Measurements from ENCODE around the gene CSNK1E. TPM values are rescaled to one million over a fixed set of nuclear protein-coding genes. Genes with fewer than 3 reads are reported as not detected.
A peak's percentile ranks its signal among the peaks of the same experiment; 100 is the strongest.

The CSNK1E gene
- total and polyA plus RNA-seq, 4 donors: 37.4 to 167 (median 152) TPM

DNA sequence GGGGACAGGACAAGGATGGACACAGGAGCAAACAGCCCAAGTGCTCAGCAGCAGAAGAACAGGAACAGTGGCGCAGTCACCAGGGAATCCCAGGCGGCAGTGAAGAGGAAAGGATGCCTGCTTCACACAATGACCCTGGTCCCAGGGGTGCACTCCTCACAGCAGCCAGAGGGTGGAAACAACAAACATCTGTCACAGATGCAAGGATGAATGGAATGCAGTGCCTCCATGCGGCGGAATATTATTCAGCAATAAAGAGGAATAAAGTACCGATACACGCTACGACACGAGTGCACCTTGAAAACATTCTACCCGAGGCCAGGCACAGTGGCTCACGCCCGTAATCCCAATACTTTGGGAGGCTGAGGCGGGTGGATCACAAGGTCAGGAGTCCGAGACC, 12.7 kb downstream of the CSNK1E start:
- 83% methylated on average over 13 of the region's 13 CpGs for WGBS, 2 donors
- ATAC-seq (ENCODE audit: low FRiP score) (no peak), DNase-seq (no peak)
- Histone ChIP-seq H3K27ac (ENCODE audit: low read depth in 1 of 2, low read length in 2 of 2) (peak overlapping the region in 1 of 2 donors; percentile 35), H3K9me3 (ENCODE audit: control insufficient read depth, low read length) (no peaks in the 10 kb centered on the region), H3K36me3 (ENCODE audit: control insufficient read depth in 1 of 2, insufficient read depth in 2 of 2, low read length in 1 of 2) (peaks cover 3 to 15% of the 10 kb centered on the region in 2 donors), H3K4me3 (ENCODE audit: low read length in 2 of 2) (no peak overlapping the region), H3K27me3 (ENCODE audit: control insufficient read depth in 1 of 2, insufficient read depth in 2 of 2, low read length in 1 of 2) (no peaks in the 10 kb centered on the region), H3K4me1 (ENCODE audit: control insufficient read depth in 1 of 2, insufficient read depth in 2 of 2, low read length in 2 of 2) (peaks cover 0 to 3% of the 10 kb centered on the region in 2 donors)
- intact Hi-C loops (cut with DNase I): no loop called here

DNA sequence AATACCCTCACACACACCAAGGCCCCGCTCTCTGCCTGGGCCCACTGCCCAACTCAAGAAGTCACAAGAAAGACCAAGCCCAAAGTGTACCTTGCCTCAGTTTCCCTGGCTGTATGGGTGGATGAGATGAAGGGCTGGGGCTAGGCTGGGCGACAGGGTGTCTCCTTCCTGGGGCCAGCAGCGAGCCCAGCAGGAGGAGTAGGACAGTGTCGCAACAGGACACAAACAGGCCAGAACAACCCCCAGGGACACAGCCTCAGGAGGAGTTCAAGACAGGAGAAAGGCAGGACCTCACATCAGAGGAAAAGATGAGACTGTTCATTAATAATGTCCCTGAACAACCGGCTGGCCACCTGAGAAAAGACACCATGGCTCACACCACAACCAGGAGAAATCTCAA, 13.3 kb downstream of the CSNK1E start:
- ATAC-seq (ENCODE audit: low FRiP score): no peak
- intact Hi-C loops (cut with DNase I): no loop called here
- WGBS, 2 donors: 77 to 83% methylated on average over 5 of the region's 5 CpGs
- Histone ChIP-seq H3K36me3 (ENCODE audit: control insufficient read depth in 1 of 2, insufficient read depth in 2 of 2, low read length in 1 of 2) (peaks cover 3 to 15% of the 10 kb centered on the region in 2 donors), H3K4me3 (ENCODE audit: low read length in 2 of 2) (no peak overlapping the region), H3K4me1 (ENCODE audit: control insufficient read depth in 1 of 2, insufficient read depth in 2 of 2, low read length in 2 of 2) (peaks cover 0 to 3% of the 10 kb centered on the region in 2 donors), H3K27ac (ENCODE audit: low read depth in 1 of 2, low read length in 2 of 2) (peak overlapping the region in 1 of 2 donors; percentile 30), H3K9me3 (ENCODE audit: control insufficient read depth, low read length) (no peaks in the 10 kb centered on the region), H3K27me3 (ENCODE audit: control insufficient read depth in 1 of 2, insufficient read depth in 2 of 2, low read length in 1 of 2) (no peaks in the 10 kb centered on the region)
- DNase-seq: no peak

DNA sequence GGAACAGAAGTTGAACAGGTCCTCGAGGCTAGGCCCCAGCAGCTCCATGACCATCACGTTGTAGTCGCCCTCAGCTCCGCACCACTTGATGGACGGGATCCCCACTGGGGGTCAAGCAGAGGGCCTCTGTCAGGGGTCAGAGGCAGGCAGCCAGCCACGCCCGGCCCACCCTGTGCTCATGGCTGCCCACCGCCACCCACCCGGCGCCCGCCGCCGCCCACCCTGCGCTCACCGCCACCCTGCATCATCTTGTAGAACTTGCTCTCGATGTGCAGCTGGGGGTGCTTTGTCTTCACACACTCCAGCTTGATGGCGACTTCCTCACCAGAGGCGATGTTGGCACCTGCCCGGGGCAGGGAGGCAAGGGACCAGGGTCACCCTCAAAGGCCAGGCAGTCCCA, 14.3 kb downstream of the CSNK1E start:
- ATAC-seq (ENCODE audit: low FRiP score) (no peak), DNase-seq (no peak)
- Histone ChIP-seq H3K4me1 (ENCODE audit: control insufficient read depth in 1 of 2, insufficient read depth in 2 of 2, low read length in 2 of 2) (peaks cover 0 to 3% of the 10 kb centered on the region in 2 donors), H3K27ac (ENCODE audit: low read depth in 1 of 2, low read length in 2 of 2) (no peak overlapping the region), H3K36me3 (ENCODE audit: control insufficient read depth in 1 of 2, insufficient read depth in 2 of 2, low read length in 1 of 2) (peaks cover 3 to 22% of the 10 kb centered on the region in 2 donors), H3K27me3 (ENCODE audit: control insufficient read depth in 1 of 2, insufficient read depth in 2 of 2, low read length in 1 of 2) (no peaks in the 10 kb centered on the region), H3K9me3 (ENCODE audit: control insufficient read depth, low read length) (no peaks in the 10 kb centered on the region), H3K4me3 (ENCODE audit: low read length in 2 of 2) (no peak overlapping the region)
- 94 to 96% methylated on average over 18 to 19 of the region's 19 CpGs for WGBS, 2 donors
- intact Hi-C loops (cut with DNase I): no loop called here

DNA sequence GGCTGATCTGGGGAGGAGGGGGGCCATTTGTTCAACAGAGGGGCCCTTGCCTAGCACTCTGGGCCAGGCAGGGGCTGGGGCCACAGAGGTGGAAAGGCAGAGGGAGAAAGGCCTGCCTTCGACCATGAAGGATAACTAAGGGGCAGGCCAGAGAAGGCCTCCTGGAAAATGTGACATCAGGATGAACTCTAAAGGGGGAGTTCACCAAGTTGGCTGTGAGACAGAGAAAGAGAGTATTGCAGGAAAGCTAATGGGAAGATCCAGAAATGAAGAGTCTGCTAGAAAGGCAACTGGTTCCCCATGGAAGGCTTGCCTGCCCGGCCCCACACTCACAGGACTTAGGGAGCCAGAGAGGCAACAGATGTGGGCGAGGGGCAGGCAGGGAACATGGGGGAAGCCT, 16.3 kb downstream of the CSNK1E start:
- intact Hi-C loops (cut with DNase I): no loop called here
- no peak overlapping the region for H3K4me3 ChIP-seq (ENCODE audit: low read length in 2 of 2)
- H3K36me3 ChIP-seq (ENCODE audit: control insufficient read depth in 1 of 2, insufficient read depth in 2 of 2, low read length in 1 of 2): peaks cover 3 to 26% of the 10 kb centered on the region in 2 donors
- H3K9me3 ChIP-seq (ENCODE audit: control insufficient read depth, low read length): no peaks in the 10 kb centered on the region
- H3K27me3 ChIP-seq (ENCODE audit: control insufficient read depth in 1 of 2, insufficient read depth in 2 of 2, low read length in 1 of 2): no peaks in the 10 kb centered on the region
- no peak for DNase-seq
- WGBS, 2 donors: 85 to 88% methylated on average over 3 of the region's 3 CpGs
- H3K4me1 ChIP-seq (ENCODE audit: control insufficient read depth in 1 of 2, insufficient read depth in 2 of 2, low read length in 2 of 2): peaks cover 0 to 3% of the 10 kb centered on the region in 2 donors
- no peak for ATAC-seq (ENCODE audit: low FRiP score)
- no peak overlapping the region for H3K27ac ChIP-seq (ENCODE audit: low read depth in 1 of 2, low read length in 2 of 2)

DNA sequence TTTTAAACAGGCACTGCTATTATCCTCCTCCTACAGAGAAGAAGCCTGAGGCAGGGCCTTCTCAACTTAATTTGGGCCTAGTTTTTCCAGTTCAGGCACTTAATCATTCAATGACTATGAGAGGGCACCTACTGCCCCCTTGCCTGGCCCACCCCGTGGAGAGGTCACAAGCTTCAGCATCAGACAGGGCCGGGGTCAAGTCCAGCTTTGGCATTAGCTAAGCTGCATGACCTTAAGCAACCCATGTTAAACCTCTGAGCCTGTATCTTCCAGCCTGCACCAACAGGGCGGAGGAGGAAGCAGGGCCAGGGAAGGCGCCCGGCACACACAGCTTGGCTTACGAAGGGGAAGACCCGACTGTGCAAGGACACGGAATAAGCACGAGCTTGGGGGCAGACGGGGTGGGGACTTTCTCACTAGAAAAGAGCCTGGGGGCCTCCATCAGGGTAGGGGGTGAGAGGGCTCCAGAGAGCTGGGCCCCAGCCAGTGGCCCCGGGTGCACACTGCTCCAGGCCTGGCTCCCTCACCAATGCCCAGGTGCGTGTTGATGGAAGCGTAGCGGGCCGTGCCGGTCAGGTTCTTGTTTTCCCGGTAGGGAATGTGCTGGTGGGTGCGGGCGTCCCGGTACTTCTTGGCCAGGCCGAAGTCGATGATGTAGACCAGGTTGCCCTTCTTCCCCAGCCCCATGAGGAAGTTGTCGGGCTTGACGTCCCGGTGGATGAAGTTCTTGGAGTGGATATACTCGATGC, 16.9 kb downstream of the CSNK1E start:
- Histone ChIP-seq H3K27me3 (ENCODE audit: control insufficient read depth in 1 of 2, insufficient read depth in 2 of 2, low read length in 1 of 2) (no peaks in the 10 kb centered on the region), H3K36me3 (ENCODE audit: control insufficient read depth in 1 of 2, insufficient read depth in 2 of 2, low read length in 1 of 2) (peaks cover 3 to 27% of the 10 kb centered on the region in 2 donors), H3K27ac (ENCODE audit: low read depth in 1 of 2, low read length in 2 of 2) (no peak overlapping the region), H3K4me3 (ENCODE audit: low read length in 2 of 2) (no peak overlapping the region), H3K9me3 (ENCODE audit: control insufficient read depth, low read length) (no peaks in the 10 kb centered on the region), H3K4me1 (ENCODE audit: control insufficient read depth in 1 of 2, insufficient read depth in 2 of 2, low read length in 2 of 2) (no peaks in the 10 kb centered on the region)
- WGBS, 2 donors: 86 to 87% methylated on average over 26 of the region's 26 CpGs
- ATAC-seq (ENCODE audit: low FRiP score) (no peak), DNase-seq (no peak)
- intact Hi-C loops (cut with DNase I): no loop called here

DNA sequence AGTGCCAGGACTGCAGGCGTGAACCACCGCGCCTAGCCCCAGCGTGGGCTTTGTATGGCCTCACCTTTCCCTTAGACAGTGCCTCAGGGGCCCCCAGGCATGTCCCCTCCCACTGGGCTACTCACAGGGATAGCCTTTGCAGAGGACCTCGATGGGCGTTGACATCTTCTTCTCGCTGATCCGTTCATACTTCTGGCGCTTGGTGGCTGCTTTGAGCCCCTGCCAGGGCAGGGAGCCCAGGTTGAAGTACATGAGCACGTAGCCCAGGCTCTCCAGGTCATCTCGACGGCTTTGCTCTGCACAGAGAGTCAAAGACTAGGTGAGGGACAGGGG, 17.5 kb downstream of the CSNK1E start:
- 68 to 77% methylated on average over 12 of the region's 12 CpGs for WGBS, 2 donors

DNA sequence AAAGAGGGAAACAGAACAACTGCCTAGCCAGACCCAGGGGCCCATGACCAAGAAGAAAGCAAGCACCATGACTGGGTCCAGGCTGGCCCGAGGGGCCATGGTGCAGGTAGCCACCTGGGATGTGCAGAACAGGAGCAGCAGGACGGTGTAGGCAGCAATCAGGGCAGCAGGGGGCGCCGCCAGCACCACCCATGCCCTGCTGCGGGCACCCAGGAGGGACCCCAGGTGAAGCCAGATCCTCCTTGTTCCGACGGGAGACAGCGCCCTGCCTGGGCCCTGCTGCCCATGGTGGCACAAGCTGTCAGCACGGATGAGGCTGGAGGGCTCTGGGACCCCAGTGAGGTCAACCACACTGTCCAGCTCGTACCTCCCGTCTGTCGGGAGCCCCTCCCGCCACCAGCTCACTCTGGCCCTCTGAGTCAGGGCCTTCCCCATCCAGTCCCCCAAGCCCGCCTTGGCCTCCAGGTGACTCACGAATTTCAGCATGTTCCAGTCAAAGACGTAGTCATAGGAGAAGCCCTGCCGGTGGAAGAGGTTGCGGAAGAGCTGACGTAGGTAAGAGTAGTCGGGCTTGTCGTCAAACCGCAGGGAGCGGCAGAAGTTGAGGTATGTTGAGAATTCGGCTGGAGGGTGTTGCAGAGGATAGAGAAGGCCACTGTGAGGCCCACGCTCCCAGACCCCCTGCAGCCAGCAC, 18.8 kb downstream of the CSNK1E start:
- Histone ChIP-seq H3K27ac (ENCODE audit: low read depth in 1 of 2, low read length in 2 of 2) (no peak overlapping the region), H3K4me3 (ENCODE audit: low read length in 2 of 2) (no peak overlapping the region), H3K27me3 (ENCODE audit: control insufficient read depth in 1 of 2, insufficient read depth in 2 of 2, low read length in 1 of 2) (no peaks in the 10 kb centered on the region), H3K4me1 (ENCODE audit: control insufficient read depth in 1 of 2, insufficient read depth in 2 of 2, low read length in 2 of 2) (no peaks in the 10 kb centered on the region), H3K9me3 (ENCODE audit: control insufficient read depth, low read length) (no peaks in the 10 kb centered on the region), H3K36me3 (ENCODE audit: control insufficient read depth in 1 of 2, insufficient read depth in 2 of 2, low read length in 1 of 2) (peaks cover 3 to 33% of the 10 kb centered on the region in 2 donors)
- no peak for DNase-seq
- 84 to 86% methylated on average over 24 to 25 of the region's 25 CpGs for WGBS, 2 donors
- ATAC-seq (ENCODE audit: low FRiP score): no peak
- intact Hi-C loops (cut with DNase I): no loop called here

More for the DNA sequence above, 17.5 kb downstream of the CSNK1E start:
- Histone ChIP-seq H3K4me3 (ENCODE audit: low read length in 2 of 2) (no peak overlapping the region), H3K27me3 (ENCODE audit: control insufficient read depth in 1 of 2, insufficient read depth in 2 of 2, low read length in 1 of 2) (no peaks in the 10 kb centered on the region), H3K27ac (ENCODE audit: low read depth in 1 of 2, low read length in 2 of 2) (no peak overlapping the region), H3K36me3 (ENCODE audit: control insufficient read depth in 1 of 2, insufficient read depth in 2 of 2, low read length in 1 of 2) (peaks cover 3 to 27% of the 10 kb centered on the region in 2 donors), H3K9me3 (ENCODE audit: control insufficient read depth, low read length) (no peaks in the 10 kb centered on the region), H3K4me1 (ENCODE audit: control insufficient read depth in 1 of 2, insufficient read depth in 2 of 2, low read length in 2 of 2) (no peaks in the 10 kb centered on the region)
- DNase-seq: no peak
- intact Hi-C loops (cut with DNase I): no loop called here
- no peak for ATAC-seq (ENCODE audit: low FRiP score)

DNA sequence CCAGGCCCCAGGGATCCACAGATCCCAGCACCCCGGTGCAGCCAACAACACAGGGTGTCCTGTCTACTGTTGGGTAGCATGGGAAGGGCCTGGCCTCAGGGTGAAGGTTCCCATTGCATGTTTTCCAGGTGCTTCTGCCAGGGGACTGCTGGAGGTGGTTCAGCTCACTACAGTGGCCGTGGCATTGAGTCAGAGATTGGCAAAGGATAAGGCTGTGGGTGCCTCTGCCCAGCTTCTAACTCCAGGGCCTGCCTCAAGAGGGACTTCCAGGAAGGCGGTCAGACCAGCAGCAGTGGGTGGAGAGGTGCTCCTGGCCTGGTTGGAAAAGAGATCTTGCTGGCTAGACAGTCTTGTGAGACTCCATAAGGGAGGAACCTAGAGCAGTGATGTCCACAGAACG, 20.9 kb downstream of the CSNK1E start:
- Histone ChIP-seq H3K4me3 (ENCODE audit: low read length in 2 of 2) (no peak overlapping the region), H3K27ac (ENCODE audit: low read depth in 1 of 2, low read length in 2 of 2) (no peak overlapping the region), H3K27me3 (ENCODE audit: control insufficient read depth in 1 of 2, insufficient read depth in 2 of 2, low read length in 1 of 2) (no peaks in the 10 kb centered on the region), H3K36me3 (ENCODE audit: control insufficient read depth in 1 of 2, insufficient read depth in 2 of 2, low read length in 1 of 2) (peaks cover 3 to 31% of the 10 kb centered on the region in 2 donors), H3K9me3 (ENCODE audit: control insufficient read depth, low read length) (no peaks in the 10 kb centered on the region), H3K4me1 (ENCODE audit: control insufficient read depth in 1 of 2, insufficient read depth in 2 of 2, low read length in 2 of 2) (no peaks in the 10 kb centered on the region)
- ATAC-seq (ENCODE audit: low FRiP score) (no peak), DNase-seq (no peak)
- WGBS, 2 donors: 35 to 50% methylated on average over 4 of the region's 4 CpGs
- intact Hi-C loops (cut with DNase I): no loop called here

DNA sequence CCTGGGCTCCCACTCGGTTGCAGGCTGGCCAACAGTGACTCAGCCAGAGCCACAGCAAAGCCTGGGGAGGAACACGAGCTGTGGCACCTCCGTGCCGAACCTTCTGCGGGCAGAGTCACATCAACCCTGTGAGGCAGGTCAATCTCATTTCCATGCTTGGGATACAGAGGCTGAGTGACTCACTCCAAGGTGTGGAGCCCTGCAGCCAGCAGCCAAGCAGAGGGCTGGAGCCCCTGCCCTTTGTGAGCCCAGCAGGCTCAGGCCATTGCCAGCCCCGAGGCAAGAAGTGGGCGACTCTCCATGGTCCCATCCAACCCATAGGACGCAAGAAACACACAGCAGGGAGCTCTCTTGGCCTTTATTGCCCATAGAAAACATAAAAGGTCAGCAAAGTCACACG, 21.4 kb downstream of the CSNK1E start:
- Histone ChIP-seq H3K36me3 (ENCODE audit: control insufficient read depth in 1 of 2, insufficient read depth in 2 of 2, low read length in 1 of 2) (peaks cover 3 to 28% of the 10 kb centered on the region in 2 donors), H3K27me3 (ENCODE audit: control insufficient read depth in 1 of 2, insufficient read depth in 2 of 2, low read length in 1 of 2) (no peaks in the 10 kb centered on the region), H3K4me3 (ENCODE audit: low read length in 2 of 2) (no peak overlapping the region), H3K27ac (ENCODE audit: low read depth in 1 of 2, low read length in 2 of 2) (no peak overlapping the region), H3K9me3 (ENCODE audit: control insufficient read depth, low read length) (no peaks in the 10 kb centered on the region), H3K4me1 (ENCODE audit: control insufficient read depth in 1 of 2, insufficient read depth in 2 of 2, low read length in 2 of 2) (no peaks in the 10 kb centered on the region)
- DNase-seq (no peak), ATAC-seq (ENCODE audit: low FRiP score) (no peak)
- intact Hi-C loops (cut with DNase I): no loop called here
- WGBS, 2 donors: 71 to 83% methylated on average over 9 of the region's 9 CpGs

Measured in aorta (tissue), 5 donors.